HG02759 (cell line): ENCODE results near the gene SNN.

Experiments used
- ATAC-seq: cut with Tn5 transposase; IDR thresholded peaks from one replicate; pipeline ENCODE4 v1.9.1; 2021; ENCODE audit warnings: mild to moderate bottlenecking, moderate library complexity; ENCODE audit not compliant: unreplicated experiment

Gene SNN

GRCh38 chr16:11696266-11697012 is 28.2 kb downstream of the SNN start:
- no peak for ATAC-seq

GRCh38 chr16:11697319-11697718 is 29.1 kb downstream of the SNN start:
- no peak for ATAC-seq

- no peak for ATAC-seq
Observed at GRCh38 chr16:11698271-11698689, 30.0 kb downstream of the SNN start.

GRCh38 chr16:11699234-11699894 is 31.1 kb downstream of the SNN start:
- no peak for ATAC-seq

GRCh38 chr16:11700264-11701029 is 32.2 kb downstream of the SNN start:
- ATAC-seq = no peak

- no peak for ATAC-seq
Observed at GRCh38 chr16:11705311-11706025, 37.2 kb downstream of the SNN start.

- peak; percentile 86 for ATAC-seq
Observed at GRCh38 chr16:11706180-11706742, 38.0 kb downstream of the SNN start.

- no peak for ATAC-seq
Observed at GRCh38 chr16:11707679-11708197, 39.5 kb downstream of the SNN start.

GRCh38 chr16:11708421-11708820 is 40.2 kb downstream of the SNN start:
- ATAC-seq = no peak

- ATAC-seq = no peak
Observed at GRCh38 chr16:11711662-11712061, 43.4 kb downstream of the SNN start.

- ATAC-seq = no peak
Observed at GRCh38 chr16:11712122-11712521, 43.9 kb downstream of the SNN start.

GRCh38 chr16:11715246-11715947 is 47.1 kb downstream of the SNN start:
- no peak for ATAC-seq

GRCh38 chr16:11716336-11716735 is 48.1 kb downstream of the SNN start:
- ATAC-seq = no peak

GRCh38 chr16:11717811-11718210 is 49.6 kb downstream of the SNN start:
- no peak for ATAC-seq

GRCh38 chr16:11719171-11719570 is 50.9 kb downstream of the SNN start:
- ATAC-seq = no peak

- no peak for ATAC-seq
Observed at GRCh38 chr16:11719762-11720161, 51.5 kb downstream of the SNN start.

- no peak for ATAC-seq
Observed at GRCh38 chr16:11721781-11722467, 53.7 kb downstream of the SNN start.

- ATAC-seq = no peak
Observed at GRCh38 chr16:11722468-11722808, 54.2 kb downstream of the SNN start.

- ATAC-seq = no peak
Observed at GRCh38 chr16:11725457-11725856, 57.2 kb downstream of the SNN start.
